Keratinocyte (primary cell): Measurements from ENCODE around the gene SFSWAP. TPM values are rescaled to one million over a fixed set of nuclear protein-coding genes. Genes with fewer than 3 reads are reported as not detected.

Experiments
- DNase-seq: peaks from one replicate; pipeline ENCODE4 v3.0.0-alpha.2; 2011; ENCODE audit warnings: low read depth, missing footprints, low spot score
- FAIRE-seq: peaks from 2 replicates; lab custom pipeline; 2011; peaks lifted over from hg19 to GRCh38; lab: Jason Lieb, UNC
- H2AFZ ChIP-seq: 2 replicates; pipeline ENCODE4 v1.6.0; 2012; ENCODE audit warnings: low read length, control low read depth, inconsistent platforms; ENCODE audit not compliant: control insufficient read depth
- H3K27ac ChIP-seq: 2 replicates; pipeline ENCODE4 v1.5.1; 2011; ENCODE audit warnings: low read length; ENCODE audit not compliant: control insufficient read depth, insufficient read depth
- H3K27me3 ChIP-seq: 3 replicates; pipeline ENCODE4 v1.6.0; 2011; ENCODE audit warnings: low read length; ENCODE audit not compliant: control insufficient read depth, insufficient read depth; ENCODE audit errors: extremely low read depth
- H3K36me3 ChIP-seq, 2 experiments: 2 replicates in 1 of 2; 3 replicates in 1 of 2; pipeline ENCODE4 v1.5.1; 2011; ENCODE audit warnings: low read length in 2 of 2, mild to moderate bottlenecking in 1 of 2; ENCODE audit not compliant: control insufficient read depth in 2 of 2, insufficient read depth in 2 of 2; ENCODE audit errors: extremely low read depth in 1 of 2
- H3K4me1 ChIP-seq: 3 replicates; pipeline ENCODE4 v1.5.1; 2011; ENCODE audit warnings: low read length; ENCODE audit not compliant: control insufficient read depth, insufficient read depth; ENCODE audit errors: extremely low read depth
- H3K4me2 ChIP-seq: 3 replicates; pipeline ENCODE4 v1.6.0; 2011; ENCODE audit warnings: low read depth, low read length; ENCODE audit not compliant: control insufficient read depth, insufficient read depth; ENCODE audit errors: extremely low read depth
- H3K4me3 ChIP-seq, 3 experiments: fragments of 200-600 bp in 1 of 3; sonication (generic) in 1 of 3; 2 replicates in 2 of 3; 3 replicates in 1 of 3; pipeline ENCODE4 v1.5.1; 2011 to 2016; ENCODE audit warnings: low read length in 3 of 3, mild to moderate bottlenecking in 3 of 3, control low read depth in 2 of 3, inconsistent platforms in 1 of 3, low read depth in 1 of 3, mixed read lengths in 1 of 3, mixed run types in 1 of 3, moderate library complexity in 1 of 3; ENCODE audit not compliant: control insufficient read depth in 2 of 3, insufficient read depth in 2 of 3; ENCODE audit errors: extremely low read depth in 1 of 3
- H3K79me2 ChIP-seq: 2 replicates; pipeline ENCODE4 v1.6.0; 2012; ENCODE audit warnings: low read length; ENCODE audit not compliant: control insufficient read depth, insufficient read depth
- H3K9ac ChIP-seq: 3 replicates; pipeline ENCODE4 v1.6.0; 2011; ENCODE audit warnings: low read length; ENCODE audit not compliant: control insufficient read depth, insufficient read depth; ENCODE audit errors: extremely low read depth
- H3K9me1 ChIP-seq: 3 replicates; pipeline ENCODE4 v1.6.0; 2011; ENCODE audit warnings: low read length; ENCODE audit not compliant: control insufficient read depth, insufficient read depth; ENCODE audit errors: extremely low read depth
- H3K9me3 ChIP-seq: 2 replicates; pipeline ENCODE4 v1.5.1; 2012; ENCODE audit warnings: low read depth, low read length; ENCODE audit not compliant: control insufficient read depth
- H4K20me1 ChIP-seq: 3 replicates; pipeline ENCODE4 v1.6.0; 2011; ENCODE audit warnings: low read length; ENCODE audit not compliant: control insufficient read depth, insufficient read depth; ENCODE audit errors: extremely low read depth
- CTCF ChIP-seq, 3 experiments: IDR thresholded peaks in 1 of 3; conservative IDR thresholded peaks in 1 of 3; optimal IDR thresholded peaks in 1 of 3; 2 replicates in 2 of 3; 3 replicates in 1 of 3; pipeline versions ENCODE3 to v1.5.1; 2011; ENCODE audit warnings: low read length in 3 of 3, mild to moderate bottlenecking in 3 of 3, moderate library complexity in 2 of 3, control low read depth in 1 of 3, inconsistent platforms in 1 of 3; ENCODE audit not compliant: insufficient read depth in 2 of 3; ENCODE audit errors: extremely low read depth in 1 of 3
- EZH2 ChIP-seq: IDR thresholded peaks from one replicate; pipeline ENCODE4 v1.6.1; 2012; ENCODE audit warnings: inconsistent platforms, mild to moderate bottlenecking, low read length, moderate library complexity
- dilution Hi-C: fragments of 300-500 bp; cut with MboI; formaldehyde crosslinking; loops from one replicate; pipeline ENCODE4 v1.7.0; 2020; ENCODE audit warnings: low sequenced_read_pairs; ENCODE audit not compliant: extremely low pct_ligation_motif_present
- polyA plus RNA-seq, 5 experiments: library from polyadenylated mRNA; depleted of rRNA in 3 of 5; stranded (reverse) in 3 of 5; stranded (forward) in 1 of 5; unstranded in 1 of 5; fragments of >200 nt; gene quantifications; 1 replicate in 1 of 5; 2 replicates in 3 of 5; 3 replicates in 1 of 5; pipeline versions ENCODE4 v1.2.1 to v1.2.3, GENCODE V29; 2011 to 2012; ENCODE audit warnings: missing spikeins in 2 of 5, low read depth in 1 of 5, low replicate concordance in 1 of 5

SFSWAP gene
- polyA plus RNA-seq, 1 donor (not counting 4 experiments of a cell fraction or from before 2014, with no cell fraction given): 13.1 TPM

DNA sequence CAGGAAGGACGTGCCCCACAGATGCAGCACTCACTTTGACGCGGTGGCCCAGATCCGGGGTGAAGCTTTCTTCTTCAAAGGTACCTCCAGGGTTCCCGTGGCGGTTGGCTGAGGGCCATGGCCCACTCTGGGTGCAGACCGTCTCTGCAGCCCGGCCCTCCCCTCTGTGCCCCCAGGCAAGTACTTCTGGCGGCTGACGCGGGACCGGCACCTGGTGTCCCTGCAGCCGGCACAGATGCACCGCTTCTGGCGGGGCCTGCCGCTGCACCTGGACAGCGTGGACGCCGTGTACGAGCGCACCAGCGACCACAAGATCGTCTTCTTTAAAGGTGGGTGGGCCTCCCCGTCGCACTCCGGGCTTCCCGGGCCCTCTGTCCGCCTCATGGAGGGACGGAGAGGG lies 134.2 kb downstream of the SFSWAP start:
- no peak for DNase-seq
- H2AFZ ChIP-seq: no peak overlapping the region

GRCh38 chr12:131847456-131847855 lies 136.6 kb downstream of the SFSWAP start:
- Histone ChIP-seq H3K27me3 (no peaks in the 10 kb centered on the region), H3K9me1 (no peaks in the 10 kb centered on the region), H3K79me2 (no peaks in the 10 kb centered on the region), H3K4me1 (no peaks in the 10 kb centered on the region), H3K9me3 (no peaks in the 10 kb centered on the region), H3K36me3 (no peaks in the 10 kb centered on the region), H3K9ac (no peak overlapping the region), H4K20me1 (no peaks in the 10 kb centered on the region), H3K4me2 (no peak overlapping the region), H3K27ac (no peak overlapping the region), H3K4me3 (no peak overlapping the region), H2AFZ (no peak overlapping the region)
- no peak for TF ChIP-seq CTCF (optimal IDR thresholded peaks at IDR 0.05 in 1 of 3, IDR thresholded peaks at IDR 0.05 in 1 of 3, conservative IDR thresholded peaks at IDR 0.05 in 1 of 3; ENCODE audit: extremely low read depth in 1 of 3, insufficient read depth in 2 of 3, low read length in 3 of 3)
- TF ChIP-seq EZH2: no peak
- dilution Hi-C loops: no loop called here
- no peak for FAIRE-seq
- DNase-seq: no peak

More for the DNA sequence above, 134.2 kb downstream of the SFSWAP start:
- FAIRE-seq: no peak
- no peaks in the 10 kb centered on the region for H4K20me1 ChIP-seq
- H3K27me3 ChIP-seq: no peaks in the 10 kb centered on the region
- no peak overlapping the region for H3K4me2 ChIP-seq
- no peaks in the 10 kb centered on the region for H3K4me1 ChIP-seq
- no peaks in the 10 kb centered on the region for H3K79me2 ChIP-seq
- TF ChIP-seq CTCF (optimal IDR thresholded peaks at IDR 0.05 in 1 of 3, IDR thresholded peaks at IDR 0.05 in 1 of 3, conservative IDR thresholded peaks at IDR 0.05 in 1 of 3; ENCODE audit: extremely low read depth in 1 of 3, insufficient read depth in 2 of 3, low read length in 3 of 3) (no peak), EZH2 (no peak)
- no peak overlapping the region for H3K4me3 ChIP-seq
- no peaks in the 10 kb centered on the region for H3K9me3 ChIP-seq
- dilution Hi-C loops: no loop called here
- H3K9ac ChIP-seq: no peak overlapping the region
- no peaks in the 10 kb centered on the region for H3K9me1 ChIP-seq
- no peak overlapping the region for H3K27ac ChIP-seq
- no peaks in the 10 kb centered on the region for H3K36me3 ChIP-seq
